Measurements from ENCODE around the gene HSPA1B. TPM values are rescaled to one million over a fixed set of nuclear protein-coding genes. Genes with fewer than 3 reads are reported as not detected.

HSPA1B gene
- 59.4 and 73.5 TPM in 2 replicates for total RNA-seq

DNA sequence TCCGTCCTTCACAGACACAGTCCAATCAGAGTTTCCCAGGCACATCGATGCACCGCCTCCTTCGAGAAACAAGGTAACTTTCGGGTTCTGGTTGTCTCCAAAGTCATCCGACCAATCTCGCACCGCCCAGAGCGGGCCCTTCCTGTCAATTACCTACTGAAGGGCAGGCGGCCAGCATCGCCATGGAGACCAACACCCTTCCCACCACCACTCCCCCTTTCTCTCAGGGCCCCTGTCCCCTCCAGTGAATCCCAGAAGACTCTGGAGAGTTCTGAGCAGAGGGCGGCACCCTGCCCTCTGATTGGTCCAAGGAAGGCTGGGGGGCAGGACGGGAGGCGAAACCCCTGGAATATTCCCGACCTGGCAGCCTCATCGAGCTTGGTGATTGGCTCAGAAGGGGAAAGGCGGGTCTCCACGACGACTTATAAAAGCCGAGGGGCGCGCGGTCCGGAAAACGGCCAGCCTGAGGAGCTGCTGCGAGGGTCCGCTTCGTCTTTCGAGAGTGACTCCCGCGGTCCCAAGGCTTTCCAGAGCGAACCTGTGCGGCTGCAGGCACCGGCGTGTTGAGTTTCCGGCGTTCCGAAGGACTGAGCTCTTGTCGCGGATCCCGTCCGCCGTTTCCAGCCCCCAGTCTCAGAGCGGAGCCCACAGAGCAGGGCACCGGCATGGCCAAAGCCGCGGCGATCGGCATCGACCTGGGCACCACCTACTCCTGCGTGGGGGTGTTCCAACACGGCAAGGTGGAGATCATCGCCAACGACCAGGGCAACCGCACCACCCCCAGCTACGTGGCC lies at the start of gene HSPA1B:
Gene HSPA1B, plus strand, starts transcription at position 453 of the 794 bp plus-strand sequence. Its CDS starts 213 bp downstream, at position 666.

GRCh38 chr6:31795616-31796298 lies 31.8 kb upstream of the HSPA1B start, which contains the start of gene VARS1:
TSS of gene VARS1 (minus strand) at chr6:31795752. CDS start at chr6:31795217, 535 bp downstream.

DNA sequence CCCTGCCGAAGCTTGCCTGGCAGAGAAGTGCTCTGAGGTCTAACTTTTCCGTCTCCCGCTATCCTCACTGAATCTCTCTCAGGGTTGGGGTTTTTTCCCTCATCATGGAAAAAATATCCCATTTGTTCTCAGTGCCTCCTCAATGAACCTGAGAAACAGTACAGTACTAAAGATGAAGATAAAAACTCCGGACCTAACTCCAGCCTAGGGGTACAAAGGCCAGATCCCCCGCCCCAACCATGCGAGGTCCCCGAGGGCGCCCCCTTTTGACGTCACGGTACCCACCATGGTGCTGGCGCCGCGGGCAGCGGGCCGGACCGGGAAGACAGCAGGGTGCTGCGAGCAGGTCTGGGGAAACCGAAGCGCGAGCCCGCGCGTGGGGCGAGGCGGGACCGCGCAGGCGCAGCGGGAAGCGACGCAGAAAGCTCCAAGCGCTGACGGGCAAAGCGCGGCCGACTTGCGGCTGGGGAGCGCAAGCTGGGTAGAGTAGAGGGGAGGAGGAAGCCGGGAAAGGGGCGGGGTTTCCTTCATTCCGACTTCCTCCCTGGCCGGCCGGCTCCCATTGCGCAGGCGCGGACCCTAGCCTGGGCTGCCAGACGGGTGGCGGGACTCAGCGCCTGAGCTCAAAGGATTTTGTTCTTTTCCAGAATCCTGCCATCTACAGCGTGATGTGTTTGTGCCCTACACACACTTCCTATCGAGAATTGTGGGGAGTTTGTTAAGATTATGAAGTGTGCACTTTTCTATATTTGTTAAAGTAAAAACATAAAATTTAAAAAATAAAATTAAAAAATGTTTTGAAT lies 20.9 kb upstream of the HSPA1B start, which contains the start of gene LSM2:
Gene LSM2, minus strand, starts transcription at position 497 of the 803 bp plus-strand sequence. Its CDS starts 209 bp downstream, at position 288.

GRCh38 chr6:31815025-31815838 lies 12.3 kb upstream of the HSPA1B start, which contains the start of the genes HSPA1A and HSPA1L:
TSS of gene HSPA1A (plus strand) at chr6:31815543. CDS start at chr6:31815757, 214 bp downstream.
TSS of gene HSPA1L (minus strand) at chr6:31815283. CDS start at chr6:31811972, 3,311 bp downstream.

DNA sequence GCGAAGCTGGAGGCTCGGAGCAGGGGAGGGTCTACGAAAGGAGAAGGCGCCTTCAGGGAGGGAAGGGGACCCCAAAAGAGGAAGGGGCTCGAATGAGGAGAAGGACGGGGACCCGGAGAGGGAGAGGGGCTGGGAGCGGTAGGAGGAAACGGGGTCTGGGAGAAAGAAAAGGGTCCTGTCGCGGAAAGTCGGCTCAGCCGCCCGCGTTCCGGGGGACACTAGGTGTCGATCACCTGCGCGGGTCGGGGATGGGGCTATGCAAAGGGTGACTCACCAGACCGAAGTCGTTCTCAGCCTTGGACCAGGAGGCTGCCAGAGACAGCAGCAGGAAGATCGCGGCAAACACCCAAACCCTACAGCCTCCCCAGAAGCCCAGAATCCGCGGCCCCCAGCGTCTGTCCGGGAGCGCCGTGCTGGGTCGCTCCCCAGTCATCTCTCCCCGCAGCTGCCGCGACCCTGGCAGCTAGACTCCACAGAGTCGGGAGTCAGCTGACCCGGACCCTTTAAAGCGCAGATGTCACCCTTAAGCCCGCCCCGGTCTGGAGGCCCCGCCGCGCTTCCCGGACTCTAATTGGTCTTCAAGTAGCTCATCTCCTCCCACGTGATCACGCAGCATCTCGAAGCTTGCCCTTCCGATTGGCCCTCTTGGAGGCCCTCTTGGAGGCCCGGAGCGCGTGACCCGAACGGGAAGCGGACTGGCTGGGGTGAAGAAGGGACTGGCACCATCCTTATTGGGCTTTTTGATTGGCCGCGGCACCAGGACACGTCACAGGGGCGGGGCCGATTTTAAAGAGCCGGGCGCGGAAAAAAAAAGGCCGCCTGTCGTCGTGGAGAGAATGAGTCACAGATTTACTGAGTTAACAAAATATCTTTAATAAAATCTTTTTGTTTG lies 35.1 kb downstream of the HSPA1B start, which contains the start of gene NEU1:
Gene NEU1, minus strand, starts transcription at position 478 of the 892 bp plus-strand sequence. Its CDS starts 45 bp downstream, at position 433.

DNA sequence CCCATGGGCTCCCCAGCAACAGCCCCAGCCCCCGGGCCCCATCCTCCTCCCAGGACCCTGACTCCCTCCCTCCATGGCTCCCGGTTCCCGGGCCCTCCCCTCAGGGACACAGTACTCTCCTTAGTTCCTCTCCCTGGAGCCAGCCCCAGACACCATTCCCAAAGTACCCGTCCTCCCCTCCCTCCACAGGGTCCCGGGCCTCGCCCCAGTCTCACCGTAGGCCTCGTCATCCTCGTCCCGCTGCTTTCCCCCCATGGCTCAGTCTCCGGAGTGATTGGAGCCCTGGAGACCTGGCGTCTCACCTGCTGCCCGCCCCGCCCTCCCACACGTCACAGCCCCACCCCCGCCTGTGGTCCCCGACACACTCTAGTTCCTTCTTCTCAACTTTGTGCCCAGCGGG lies 51.2 kb downstream of the HSPA1B start, which contains the start of gene SLC44A4:
Gene SLC44A4, minus strand, starts transcription at position 272 of the 400 bp plus-strand sequence. Its CDS starts 17 bp downstream, at position 255.

Other genes starting within 250 kb of the HSPA1B start
- gene LTB, start 245.3 kb upstream of the HSPA1B start, total RNA-seq: not detected in 2 replicates
- gene LST1, start 241.5 kb upstream of the HSPA1B start, total RNA-seq: not detected in 2 replicates
- gene NCR3, start 234.7 kb upstream of the HSPA1B start, total RNA-seq: not detected in 2 replicates
- gene AIF1, start 212.5 kb upstream of the HSPA1B start, total RNA-seq: not detected in 2 replicates
- 77.8 and 81.9 TPM in 2 replicates for gene PRRC2A, start 207.0 kb upstream of the HSPA1B start, total RNA-seq
- gene BAG6, start 175.1 kb upstream of the HSPA1B start, total RNA-seq: 241 and 292 TPM in 2 replicates
- 1.4 and 1.7 TPM in 2 replicates for gene APOM, start 171.8 kb upstream of the HSPA1B start, total RNA-seq
- 17.0 and 20.9 TPM in 2 replicates for gene C6orf47, start 167.0 kb upstream of the HSPA1B start, total RNA-seq
- gene GPANK1, start 162.7 kb upstream of the HSPA1B start, total RNA-seq: 12.4 and 16.1 TPM in 2 replicates
- 281 and 300 TPM in 2 replicates for gene CSNK2B, start 161.7 kb upstream of the HSPA1B start, total RNA-seq
- gene LY6G5B, start 157.8 kb upstream of the HSPA1B start, total RNA-seq: 0.58 and 2.7 TPM in 2 replicates
- 0.29 and 1.1 TPM in 2 replicates for gene LY6G5C, start 146.7 kb upstream of the HSPA1B start, total RNA-seq
- gene ABHD16A, start 124.4 kb upstream of the HSPA1B start, total RNA-seq: 41.6 and 52.5 TPM in 2 replicates
- gene LY6G6F, start 120.9 kb upstream of the HSPA1B start, total RNA-seq: not detected in 2 replicates
- not detected in 2 replicates for gene LY6G6D, start 112.4 kb upstream of the HSPA1B start, total RNA-seq
- not detected in 2 replicates for gene LY6G6C, start 106.0 kb upstream of the HSPA1B start, total RNA-seq
- gene MPIG6B, start 104.4 kb upstream of the HSPA1B start, total RNA-seq: not detected in 2 replicates
- gene DDAH2, start 98.4 kb upstream of the HSPA1B start, total RNA-seq: 63.1 and 65.7 TPM in 2 replicates
- gene CLIC1, start 91.2 kb upstream of the HSPA1B start, total RNA-seq: 1,096 and 1,127 TPM in 2 replicates
- gene MSH5, start 87.7 kb upstream of the HSPA1B start, total RNA-seq: 7.8 and 16.7 TPM in 2 replicates
- 1.8 and 2.3 TPM in 2 replicates for gene SAPCD1, start 65.1 kb upstream of the HSPA1B start, total RNA-seq
- gene VWA7, start 50.4 kb upstream of the HSPA1B start, total RNA-seq: under 0.01 TPM in 1 of 2 replicates, not detected in the other
- 102 and 105 TPM in 2 replicates for gene VARS1, start 32.0 kb upstream of the HSPA1B start, total RNA-seq
- 85.3 and 118 TPM in 2 replicates for gene LSM2, start 20.8 kb upstream of the HSPA1B start, total RNA-seq
- 0.29 and 0.35 TPM in 2 replicates for gene HSPA1L, start 12.5 kb upstream of the HSPA1B start, total RNA-seq
- gene HSPA1A, start 12.2 kb upstream of the HSPA1B start, total RNA-seq: 38.1 and 41.2 TPM in 2 replicates
- gene NEU1, start 35.1 kb downstream of the HSPA1B start, total RNA-seq: 71.2 and 73.9 TPM in 2 replicates
- 0.18 TPM in 1 of 2 replicates, not detected in the other for gene SLC44A4, start 51.3 kb downstream of the HSPA1B start, total RNA-seq
- 44.7 and 47.9 TPM in 2 replicates for gene EHMT2, start 70.0 kb downstream of the HSPA1B start, total RNA-seq
- gene ZBTB12, start 74.3 kb downstream of the HSPA1B start, total RNA-seq: 2.0 and 2.3 TPM in 2 replicates
- gene C2, start 100.0 kb downstream of the HSPA1B start, total RNA-seq: 1.4 and 2.0 TPM in 2 replicates
- 0.86 and 1.6 TPM in 2 replicates for gene CFB, start 118.4 kb downstream of the HSPA1B start, total RNA-seq
- gene NELFE, start 131.2 kb downstream of the HSPA1B start, total RNA-seq: 133 and 192 TPM in 2 replicates
- gene SKIC2, start 131.4 kb downstream of the HSPA1B start, total RNA-seq: 52.8 and 85.6 TPM in 2 replicates
- gene DXO, start 144.4 kb downstream of the HSPA1B start, total RNA-seq: 12.7 and 16.1 TPM in 2 replicates
- 5.0 and 8.1 TPM in 2 replicates for gene C4A, start 154.3 kb downstream of the HSPA1B start, total RNA-seq
- gene C4B, start 187.1 kb downstream of the HSPA1B start, total RNA-seq: 3.7 and 6.6 TPM in 2 replicates
- 1.4 TPM in 1 of 2 replicates, not detected in the other for gene CYP21A2, start 210.7 kb downstream of the HSPA1B start, total RNA-seq

Measured in myometrial cell (primary cell).